Measurements from ENCODE around the gene FOCAD.
A peak's percentile ranks its signal among the peaks of the same experiment; 100 is the strongest.

Gene FOCAD

DNA sequence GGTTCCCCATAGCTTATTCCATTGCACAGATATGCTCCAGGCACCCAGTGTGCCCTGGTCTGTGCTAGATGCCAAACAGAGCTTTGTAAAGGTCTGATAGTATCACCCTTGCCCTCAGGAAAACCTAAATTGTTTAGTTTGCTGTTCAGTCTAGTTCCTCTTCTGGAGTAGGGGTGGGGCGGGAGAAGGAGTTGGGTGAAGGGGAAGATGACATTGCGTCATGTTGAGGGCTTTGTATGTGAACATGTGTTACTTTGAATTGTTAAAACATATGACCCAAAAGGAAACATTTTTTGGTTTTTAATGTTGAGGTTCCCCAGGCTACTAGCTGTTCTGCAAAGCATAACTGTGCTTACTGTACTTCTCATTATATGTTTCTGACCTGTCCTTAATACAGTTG is 306.8 kb downstream of the FOCAD start (continued):
- TF ChIP-seq, protein P1, sequence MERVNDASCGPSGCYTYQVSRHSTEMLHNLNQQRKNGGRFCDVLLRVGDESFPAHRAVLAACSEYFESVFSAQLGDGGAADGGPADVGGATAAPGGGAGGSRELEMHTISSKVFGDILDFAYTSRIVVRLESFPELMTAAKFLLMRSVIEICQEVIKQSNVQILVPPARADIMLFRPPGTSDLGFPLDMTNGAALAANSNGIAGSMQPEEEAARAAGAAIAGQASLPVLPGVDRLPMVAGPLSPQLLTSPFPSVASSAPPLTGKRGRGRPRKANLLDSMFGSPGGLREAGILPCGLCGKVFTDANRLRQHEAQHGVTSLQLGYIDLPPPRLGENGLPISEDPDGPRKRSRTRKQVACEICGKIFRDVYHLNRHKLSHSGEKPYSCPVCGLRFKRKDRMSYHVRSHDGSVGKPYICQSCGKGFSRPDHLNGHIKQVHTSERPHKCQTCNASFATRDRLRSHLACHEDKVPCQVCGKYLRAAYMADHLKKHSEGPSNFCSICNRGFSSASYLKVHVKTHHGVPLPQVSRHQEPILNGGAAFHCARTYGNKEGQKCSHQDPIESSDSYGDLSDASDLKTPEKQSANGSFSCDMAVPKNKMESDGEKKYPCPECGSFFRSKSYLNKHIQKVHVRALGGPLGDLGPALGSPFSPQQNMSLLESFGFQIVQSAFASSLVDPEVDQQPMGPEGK (tag by site-specific recombination; IDR thresholded peaks at IDR 0.05), result no peak
- TF ChIP-seq ZBTB11 (tag by site-specific recombination; conservative IDR thresholded peaks at IDR 0.05; ENCODE audit: low read depth), result no peak

- Histone ChIP-seq H3K4me1 (ENCODE audit: control insufficient read depth, insufficient read depth, low read length) (peaks cover 5% of the 10 kb centered on the region), H3K4me3 (ENCODE audit: low read depth, low read length) (no peak overlapping the region), H3K27ac (ENCODE audit: extremely low read depth, low read depth, low read length) (no peak overlapping the region), H3K9me3 (ENCODE audit: control insufficient read depth, insufficient read depth, low read depth, low read length) (no peaks in the 10 kb centered on the region), H3K36me3 (ENCODE audit: control insufficient read depth in 2 of 2, insufficient read depth in 1 of 2, low read length in 2 of 2) (peaks cover 0 to 29% of the 10 kb centered on the region in 2 experiments; a peak in 1 of 3 replicates)
- TF ChIP-seq ZBTB8A (tag by site-specific recombination; IDR thresholded peaks at IDR 0.05) (peak; percentile 27; the same call in 1 of the 2 replicates), ZNF423 (tag by site-specific recombination; IDR thresholded peaks at IDR 0.05) (peak; percentile 42; the same call in 1 of the 2 replicates), ZEB2 (tag by site-specific recombination; IDR thresholded peaks at IDR 0.05) (0 out of 2 replicates have a peak, but pooled peaks have one; percentile 23), FEZF1 (tag by site-specific recombination; IDR thresholded peaks at IDR 0.05) (peak; percentile 74), PRDM6 (tag by site-specific recombination; IDR thresholded peaks at IDR 0.05) (peak; percentile 24; the same call in 1 of the 2 replicates), SP2 (tag by site-specific recombination; IDR thresholded peaks at IDR 0.05) (no peak), TRIM28 (IDR thresholded peaks at IDR 0.05; ENCODE audit: borderline replicate concordance, low read length) (peak; percentile 50; the same call in 1 of the 2 replicates), GFI1B (tag by site-specific recombination; IDR thresholded peaks at IDR 0.05) (peak; percentile 49; the same call in 1 of the 2 replicates), ZNF580 (tag by site-specific recombination; IDR thresholded peaks at IDR 0.05) (0 out of 2 replicates have a peak, but pooled peaks have one; percentile 37), ZNF223 (tag by site-specific recombination; IDR thresholded peaks at IDR 0.05) (no peak), ZNF843 (tag by site-specific recombination; IDR thresholded peaks at IDR 0.05) (peak; percentile 41; the same call in 1 of the 2 replicates)
- TF ChIP-seq, protein P2, sequence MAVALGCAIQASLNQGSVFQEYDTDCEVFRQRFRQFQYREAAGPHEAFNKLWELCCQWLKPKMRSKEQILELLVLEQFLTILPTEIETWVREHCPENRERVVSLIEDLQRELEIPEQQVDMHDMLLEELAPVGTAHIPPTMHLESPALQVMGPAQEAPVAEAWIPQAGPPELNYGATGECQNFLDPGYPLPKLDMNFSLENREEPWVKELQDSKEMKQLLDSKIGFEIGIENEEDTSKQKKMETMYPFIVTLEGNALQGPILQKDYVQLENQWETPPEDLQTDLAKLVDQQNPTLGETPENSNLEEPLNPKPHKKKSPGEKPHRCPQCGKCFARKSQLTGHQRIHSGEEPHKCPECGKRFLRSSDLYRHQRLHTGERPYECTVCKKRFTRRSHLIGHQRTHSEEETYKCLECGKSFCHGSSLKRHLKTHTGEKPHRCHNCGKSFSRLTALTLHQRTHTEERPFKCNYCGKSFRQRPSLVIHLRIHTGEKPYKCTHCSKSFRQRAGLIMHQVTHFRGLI (tag by site-specific recombination; IDR thresholded peaks at IDR 0.05), result no peak
- POLR2A ChIA-PET, result no interaction called here
- CTCF ChIA-PET, result interaction anchor here (1.5 kb wide), 1 partner anchor 11 kb away, joined by 3 read pairs; no protein-coding TSS in a partner anchor
These were observed 310.4 kb downstream of the FOCAD start for GRCh38 chr9:20994486-20994885.

Data from HEK293 (cell line).